Endometrial microvascular endothelial cells (primary cell): ENCODE measurements around the gene RAPGEF2. TPM values are rescaled to one million over a fixed set of nuclear protein-coding genes. Genes with fewer than 3 reads are reported as not detected.
"Not testable (repeated sequence)": the region's sequence is repeated elsewhere in the genome, so short reads cannot be mapped to it uniquely, and the experiment has no call there.

Experiments used
- in situ Hi-C: cut with HindIII; loops from 2 replicates; pipeline ENCODE4 v1.10.0; 2017; ENCODE audit warnings: low sequenced_read_pairs, low pct_unique_long_range_greater_than_20kb; ENCODE audit errors: inconsistent ontology term
- total RNA-seq: library from RNA; depleted of rRNA; stranded (reverse); fragments of >200 nt; gene quantifications from one replicate; pipeline ENCODE4 v1.2.3, GENCODE V29; 2015; ENCODE audit errors: inconsistent ontology term

Gene RAPGEF2
- total RNA-seq, 1 donor from 2014 or later, result 43.6 TPM

DNA sequence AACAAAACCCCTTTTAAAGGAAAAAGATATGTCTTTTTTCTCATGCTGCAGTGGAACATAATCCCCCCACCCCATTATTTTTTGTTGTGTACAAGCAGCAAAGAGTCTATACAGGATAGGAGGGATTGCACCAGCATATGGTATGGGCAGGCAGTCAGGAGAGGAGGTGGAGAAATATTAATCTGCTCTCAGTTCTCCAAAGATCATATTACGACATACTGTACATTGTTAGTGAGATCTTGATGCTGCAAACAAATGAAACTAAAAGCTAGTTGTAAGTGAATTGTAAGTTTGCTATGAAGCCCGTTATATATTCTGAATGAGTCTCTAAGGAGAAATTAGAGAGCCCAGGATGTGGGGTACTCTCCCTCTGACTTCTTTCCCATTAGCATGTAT is 75.3 kb downstream of the RAPGEF2 start:
- in situ Hi-C loops, result no loop called here

DNA sequence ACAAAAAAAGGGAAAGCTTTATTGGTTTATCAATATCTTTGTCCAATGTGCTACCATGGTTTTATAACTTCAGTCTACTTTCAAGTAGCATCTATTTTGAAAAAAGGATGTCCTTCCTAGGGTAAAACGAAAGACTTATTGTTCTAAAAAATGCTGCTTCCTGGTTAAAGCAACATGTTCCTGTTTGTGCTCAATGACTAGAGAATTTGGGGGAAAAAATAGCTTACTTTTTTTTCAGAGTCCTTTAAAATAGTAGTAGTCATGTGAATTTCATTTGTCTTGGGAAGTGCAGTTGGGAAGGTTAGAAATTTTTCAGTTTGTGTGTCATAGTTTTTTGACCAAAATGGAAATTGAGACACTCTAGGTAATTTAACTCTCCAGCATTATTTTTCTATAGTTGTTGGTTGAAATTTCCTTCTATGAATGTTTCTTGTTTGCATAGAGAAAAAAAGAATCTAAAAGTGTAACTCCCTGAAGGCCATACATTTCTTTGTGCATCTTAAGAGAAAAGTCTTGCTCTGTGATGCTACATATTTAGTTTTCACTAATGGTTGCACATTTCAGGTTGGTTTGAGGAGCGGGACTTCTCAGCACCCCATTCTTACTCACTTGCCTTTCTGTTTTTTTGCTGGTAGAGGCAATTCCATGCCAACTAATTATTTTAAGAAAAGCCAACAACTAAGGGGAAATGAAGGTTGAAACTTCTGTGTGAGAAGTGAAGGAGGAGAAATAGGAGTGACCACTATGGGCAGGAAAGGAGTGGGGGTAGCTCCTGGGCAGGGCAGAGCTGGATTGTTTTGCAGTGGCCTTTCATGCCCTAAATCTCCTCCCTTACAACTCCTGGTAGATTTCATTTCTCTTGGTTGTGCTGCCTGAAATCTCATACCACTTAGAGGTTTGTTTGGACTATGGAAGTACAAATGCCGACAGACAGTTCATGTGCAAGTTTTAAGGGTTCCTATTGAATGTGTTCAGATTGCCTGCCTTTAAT is 76.4 kb downstream of the RAPGEF2 start:
- in situ Hi-C loops, result no loop called here

GRCh38 chr4:159183885-159184605 is 81.2 kb downstream of the RAPGEF2 start:
- in situ Hi-C loops, result not testable (repeated sequence)

GRCh38 chr4:159185591-159186023 is 82.7 kb downstream of the RAPGEF2 start:
- in situ Hi-C loops, result no loop called here

DNA sequence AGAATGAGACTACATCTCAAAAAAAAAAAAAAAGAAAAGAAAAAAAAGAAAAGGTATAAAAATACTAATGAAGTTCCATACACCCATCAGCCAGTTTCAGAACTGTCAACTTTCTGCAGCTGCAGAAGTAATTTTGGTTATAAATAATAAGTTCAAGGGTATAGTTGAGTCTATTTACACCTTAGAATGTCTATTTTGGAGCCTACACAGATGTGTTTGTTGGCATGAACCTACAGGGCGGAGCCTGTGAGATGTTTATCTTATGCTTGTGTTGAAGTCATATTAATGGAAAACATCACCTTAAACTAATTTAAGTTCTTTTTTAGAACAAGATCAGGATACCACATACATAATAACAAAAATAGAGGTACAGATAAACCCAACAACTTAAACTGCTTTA is 85.8 kb downstream of the RAPGEF2 start:
- in situ Hi-C loops, result no loop called here

- in situ Hi-C loops, result no loop called here
Observed at GRCh38 chr4:159190651-159191050, 87.8 kb downstream of the RAPGEF2 start.

GRCh38 chr4:159191989-159192388 is 89.1 kb downstream of the RAPGEF2 start:
- in situ Hi-C loops, result no loop called here

DNA sequence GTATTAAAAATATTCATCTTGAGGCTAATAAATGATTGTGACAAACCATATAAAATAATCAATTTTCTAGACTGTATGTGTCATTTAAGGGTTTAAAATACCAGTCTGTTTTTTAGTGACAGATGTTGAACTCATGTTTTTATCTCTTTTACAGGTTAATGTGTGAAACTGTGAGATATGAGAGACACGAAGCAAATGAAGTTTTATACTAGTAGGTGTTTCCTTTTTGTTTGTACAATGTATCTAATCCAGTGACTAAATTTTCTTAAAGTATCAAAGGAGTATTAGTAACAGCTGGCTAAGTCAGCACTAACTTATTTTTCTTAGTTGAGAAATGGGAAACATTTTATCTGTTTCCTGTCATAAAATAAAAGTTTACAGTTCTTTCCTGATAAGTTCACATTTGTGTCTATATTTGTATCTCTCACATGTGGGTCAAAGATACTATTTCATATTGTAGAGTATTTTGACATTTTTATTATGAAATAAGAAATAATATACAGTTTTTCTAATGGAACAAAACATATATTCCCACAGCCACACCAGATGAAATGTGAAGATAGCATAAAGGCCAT is 90.3 kb downstream of the RAPGEF2 start:
- in situ Hi-C loops, result no loop called here

GRCh38 chr4:159195361-159195769 is 92.5 kb downstream of the RAPGEF2 start:
- in situ Hi-C loops, result no loop called here

- in situ Hi-C loops, result no loop called here
Observed at GRCh38 chr4:159197260-159197884, 94.5 kb downstream of the RAPGEF2 start.

DNA sequence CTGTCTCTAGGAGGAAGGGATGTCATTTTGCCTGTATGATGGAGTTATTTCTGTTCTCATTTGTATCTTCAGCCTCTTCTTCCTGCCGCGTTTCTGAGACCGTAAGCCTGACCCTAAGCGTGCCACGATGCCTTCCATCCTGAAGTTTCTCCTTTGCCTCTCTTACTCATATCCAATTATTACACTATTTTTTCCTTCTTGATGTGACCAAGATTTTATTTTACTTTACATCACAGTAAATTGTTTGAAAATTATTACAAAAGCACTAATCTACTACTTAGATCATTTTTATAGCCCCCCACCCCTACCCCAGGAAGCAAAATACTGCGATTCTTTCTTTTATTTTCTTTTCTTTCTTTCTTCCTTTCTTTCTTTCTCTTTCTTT is 95.0 kb downstream of the RAPGEF2 start:
- in situ Hi-C loops, result no loop called here

- in situ Hi-C loops, result no loop called here
Observed at GRCh38 chr4:159199826-159200225, 96.9 kb downstream of the RAPGEF2 start.

GRCh38 chr4:159201168-159201567 is 98.3 kb downstream of the RAPGEF2 start:
- in situ Hi-C loops, result no loop called here

GRCh38 chr4:159204566-159204965 is 101.7 kb downstream of the RAPGEF2 start:
- in situ Hi-C loops, result no loop called here

GRCh38 chr4:159205466-159205865 is 102.6 kb downstream of the RAPGEF2 start:
- in situ Hi-C loops, result no loop called here

- in situ Hi-C loops, result no loop called here
Observed at GRCh38 chr4:159206427-159206871, 103.6 kb downstream of the RAPGEF2 start.

DNA sequence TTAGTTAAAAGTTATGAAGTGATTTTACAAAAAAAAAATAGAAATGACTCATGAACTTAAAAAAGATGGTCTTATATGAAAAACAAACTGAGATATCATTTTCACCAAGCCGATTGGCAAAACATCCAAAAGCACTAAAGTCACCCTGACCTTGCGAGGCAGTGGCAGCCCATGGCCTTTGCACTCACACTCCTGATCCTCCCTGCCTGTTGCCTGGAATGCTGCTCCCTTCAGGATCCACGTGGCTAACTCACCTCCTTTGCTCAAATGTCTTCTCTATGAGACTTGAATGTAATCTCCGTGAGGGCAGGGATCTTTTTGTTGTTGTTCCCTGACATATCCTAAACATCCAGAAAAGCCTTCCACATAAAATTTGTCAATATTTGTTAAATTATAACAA is 106.4 kb downstream of the RAPGEF2 start:
- in situ Hi-C loops, result no loop called here

- in situ Hi-C loops, result no loop called here
Observed at GRCh38 chr4:159210975-159211374, 108.1 kb downstream of the RAPGEF2 start.

DNA sequence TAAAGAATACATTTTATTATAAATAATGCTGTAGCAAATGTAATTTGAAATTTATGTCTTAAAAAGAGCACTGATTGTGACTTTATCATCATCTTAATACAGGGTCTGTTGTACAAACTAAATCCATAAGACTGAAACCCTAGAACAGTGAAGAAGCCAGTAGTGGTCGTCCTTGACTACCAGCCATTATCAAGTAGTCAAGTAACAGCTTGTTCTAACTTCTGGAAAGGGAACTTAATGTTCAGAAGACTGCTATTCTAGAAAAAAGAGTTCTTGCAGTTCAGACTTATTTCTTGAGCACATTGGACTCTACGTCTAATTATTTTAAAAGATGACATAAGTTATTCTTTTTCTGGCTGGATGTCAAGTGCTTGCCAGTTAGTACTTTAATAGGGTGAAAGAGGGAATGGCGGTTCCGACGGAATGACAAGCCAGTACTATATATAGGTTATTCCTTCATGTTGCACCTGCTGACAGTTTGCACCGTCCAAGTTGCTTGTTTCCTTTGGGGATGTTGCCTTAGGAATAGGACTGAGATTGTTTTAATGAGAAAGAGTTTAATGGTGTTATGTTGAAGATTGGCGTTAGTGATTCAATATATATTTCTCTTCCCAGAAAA is 109.9 kb downstream of the RAPGEF2 start:
- in situ Hi-C loops, result no loop called here
